NCI-H2029 (cell line): ENCODE results near the gene SLC40A1.

Source experiments
- DNase-seq: peaks from one replicate; lab custom pipeline; 2025; lab: John Stamatoyannopoulos, UW

The SLC40A1 gene

DNA sequence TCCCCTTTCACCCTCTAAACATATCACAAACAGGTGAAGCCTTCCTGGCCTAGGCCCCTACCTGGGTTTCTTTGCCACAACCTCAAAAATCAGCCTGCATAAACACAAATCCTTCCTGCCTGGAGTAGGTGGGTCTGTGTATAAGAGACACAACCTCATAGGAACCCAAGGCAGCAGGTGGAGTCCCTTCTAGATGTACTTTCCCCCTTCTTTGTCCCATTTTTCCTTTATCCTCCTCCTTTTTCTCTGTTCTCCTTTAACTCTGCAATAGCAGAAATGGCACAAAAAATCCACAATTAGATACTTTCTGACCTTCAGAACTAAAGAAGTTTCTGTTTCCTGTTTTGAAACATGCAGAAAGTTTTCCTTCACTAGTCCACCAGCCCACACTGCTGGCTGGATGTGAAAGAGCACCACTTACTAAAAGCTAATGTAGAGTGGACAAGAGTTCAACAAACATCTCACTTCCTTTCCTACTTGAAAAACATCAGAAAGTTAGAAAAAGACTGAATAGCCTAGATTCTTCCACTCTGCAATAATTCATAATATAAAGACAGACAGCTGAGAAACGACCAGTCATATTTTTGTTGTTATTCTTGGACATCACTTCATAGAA is 11.2 kb downstream of the SLC40A1 start:
- DNase-seq: no peak

- no peak for DNase-seq
Observed at GRCh38 chr2:189566046-189566445, 14.5 kb downstream of the SLC40A1 start.

- no peak for DNase-seq
Observed at GRCh38 chr2:189561371-189562038, 19.1 kb downstream of the SLC40A1 start.

DNA sequence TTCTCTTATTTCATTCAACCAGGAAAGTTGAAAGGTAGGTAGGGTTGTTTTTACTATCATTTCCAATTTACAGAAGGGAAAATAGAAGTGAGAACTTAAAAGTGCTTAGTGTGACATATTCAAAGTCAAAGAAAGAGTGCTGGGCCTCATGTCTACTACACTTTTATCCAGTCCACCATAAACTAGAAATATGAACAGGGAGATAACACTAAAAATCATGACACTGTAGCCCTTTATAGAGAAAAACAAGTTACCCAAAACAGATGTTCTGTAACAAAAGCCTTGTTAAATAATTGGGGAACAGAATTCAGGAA is 20.4 kb downstream of the SLC40A1 start:
- no peak for DNase-seq

GRCh38 chr2:189559579-189560272 is 20.9 kb downstream of the SLC40A1 start:
- DNase-seq: no peak

- no peak for DNase-seq
Observed at GRCh38 chr2:189558516-189559272, 21.9 kb downstream of the SLC40A1 start.

- DNase-seq: no peak
Observed at GRCh38 chr2:189557373-189557772, 23.2 kb downstream of the SLC40A1 start.

- DNase-seq: no peak
Observed at GRCh38 chr2:189556526-189556925, 24.1 kb downstream of the SLC40A1 start.

GRCh38 chr2:189555232-189555631 is 25.4 kb downstream of the SLC40A1 start:
- no peak for DNase-seq

GRCh38 chr2:189553504-189554088 is 27.0 kb downstream of the SLC40A1 start:
- no peak for DNase-seq

GRCh38 chr2:189552991-189553404 is 27.6 kb downstream of the SLC40A1 start:
- DNase-seq: no peak

GRCh38 chr2:189552334-189552990 is 28.1 kb downstream of the SLC40A1 start:
- no peak for DNase-seq

GRCh38 chr2:189551808-189552207 is 28.8 kb downstream of the SLC40A1 start:
- no peak for DNase-seq

DNA sequence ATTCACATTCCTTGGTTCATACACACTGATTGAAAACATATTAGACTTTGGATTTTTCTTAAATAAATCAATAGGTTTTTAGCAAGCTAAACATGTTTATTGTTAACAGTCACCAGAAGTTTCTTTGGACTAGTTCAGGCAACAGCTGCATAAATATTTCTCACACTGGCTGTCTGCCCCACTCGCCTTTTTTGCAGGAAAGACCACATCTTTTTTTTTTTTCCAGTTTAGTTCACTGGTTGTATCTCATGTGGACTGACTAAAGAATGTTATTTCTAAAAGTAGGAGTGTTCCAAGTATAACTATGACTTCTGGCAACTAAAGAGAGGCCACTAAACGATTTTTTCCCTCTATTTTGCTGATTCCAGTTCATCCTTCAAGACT is 31.1 kb downstream of the SLC40A1 start:
- no peak for DNase-seq

GRCh38 chr2:189548666-189549448 is 31.7 kb downstream of the SLC40A1 start:
- DNase-seq: no peak

DNA sequence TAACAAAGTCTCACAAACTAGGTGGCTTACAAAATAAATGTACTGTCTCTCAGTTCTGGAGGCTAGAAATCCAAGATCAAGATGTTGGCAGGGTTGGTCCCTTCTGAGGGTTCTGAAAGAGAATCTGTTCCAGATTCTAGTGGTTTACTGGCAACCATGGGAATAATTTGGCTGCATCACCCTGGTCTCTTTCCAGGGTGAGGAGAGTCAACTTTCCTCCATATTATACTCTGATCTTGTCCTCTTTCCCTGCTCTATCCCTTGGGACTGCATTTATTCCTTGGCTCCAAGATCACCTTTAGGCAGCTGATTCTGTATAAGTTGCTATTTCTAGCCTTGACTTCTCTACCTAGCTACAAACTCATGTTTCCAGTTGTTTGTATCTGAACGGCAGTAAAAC is 35.2 kb downstream of the SLC40A1 start:
- no peak for DNase-seq

DNA sequence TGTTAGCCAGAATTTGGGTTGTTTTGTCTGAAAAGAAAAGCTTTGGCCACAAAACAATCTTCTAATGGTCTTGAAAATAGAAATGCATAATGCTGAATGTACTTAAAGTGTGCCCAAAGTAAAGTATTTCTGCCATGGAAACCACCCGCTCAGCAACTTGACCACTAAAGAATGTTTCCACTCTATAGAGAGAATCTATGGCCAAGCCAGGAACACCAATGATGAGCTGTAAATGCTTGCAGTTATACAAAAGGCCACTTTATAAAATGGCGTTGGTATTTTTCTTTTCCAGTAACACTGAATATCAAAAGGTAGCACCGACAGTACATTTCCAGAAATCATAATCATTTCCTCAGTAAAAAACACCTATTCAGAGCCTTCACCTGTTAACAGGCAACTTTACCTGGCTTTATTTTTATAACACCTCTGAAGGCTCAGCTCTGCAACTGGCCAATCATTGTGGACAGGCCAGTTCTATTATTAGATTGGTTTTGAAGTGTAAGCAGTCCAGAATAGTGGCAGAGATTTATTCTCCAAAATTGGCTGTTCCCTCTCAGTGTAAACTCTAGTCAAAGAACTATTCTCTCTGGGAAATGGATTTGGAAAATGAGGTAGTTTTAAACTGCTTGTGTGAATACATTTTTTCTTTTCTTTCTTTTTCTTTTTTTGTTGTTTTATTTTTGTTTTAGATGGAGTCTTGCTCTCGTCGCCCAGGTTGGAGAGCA is 36.1 kb downstream of the SLC40A1 start:
- DNase-seq: no peak

- DNase-seq: no peak
Observed at GRCh38 chr2:189543367-189543766, 37.2 kb downstream of the SLC40A1 start.

DNA sequence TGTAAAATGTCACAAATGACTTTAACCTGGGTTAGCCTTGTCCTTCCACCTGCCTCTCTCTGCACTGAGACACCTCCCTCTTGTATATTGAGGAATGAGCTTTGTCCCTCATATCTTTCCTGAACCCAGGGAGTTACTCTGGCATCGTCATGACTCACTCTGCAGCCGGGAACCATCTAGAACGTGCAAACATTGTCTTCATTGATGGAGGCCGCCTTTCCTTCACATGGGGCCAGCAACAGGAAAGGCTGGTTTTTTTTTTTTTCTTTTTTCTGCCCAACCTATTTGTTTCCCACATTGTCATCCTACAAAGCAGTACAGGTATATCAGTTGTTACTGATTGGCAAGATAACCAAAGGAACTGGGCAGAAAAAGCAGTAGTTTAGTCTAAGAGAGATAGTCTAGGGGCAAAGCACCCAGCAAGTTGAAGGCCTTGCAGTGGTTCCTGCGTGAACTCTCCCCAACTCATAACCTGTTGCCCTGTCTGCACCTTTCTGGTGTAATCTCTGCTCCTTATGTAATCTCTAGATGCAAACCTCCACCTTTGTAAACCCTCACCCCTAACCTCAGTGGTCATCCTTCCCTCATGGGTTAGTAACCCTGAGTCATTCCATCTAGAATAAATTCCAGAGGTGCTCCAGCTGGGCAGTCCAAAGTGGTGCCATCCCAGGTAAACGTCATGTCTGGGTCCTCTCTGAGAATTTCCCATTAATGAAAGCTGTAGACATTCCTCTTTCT is 38.3 kb downstream of the SLC40A1 start:
- DNase-seq: no peak

- DNase-seq: no peak
Observed at GRCh38 chr2:189541591-189541990, 39.0 kb downstream of the SLC40A1 start.
